ENCODE data around the gene IPPK.
"Not testable (repeated sequence)": the region's sequence is repeated elsewhere in the genome, so short reads cannot be mapped to it uniquely, and the experiment has no call there.

The IPPK gene

GRCh38 chr9:92595930-92596329 lies 74.0 kb downstream of the IPPK start:
- FAIRE-seq (no peak), DNase-seq (ENCODE audit: low spot score) (no peak)

GRCh38 chr9:92595075-92595474 lies 74.9 kb downstream of the IPPK start:
- not testable (repeated sequence) for DNase-seq (ENCODE audit: low spot score); FAIRE-seq

- no peak for FAIRE-seq
- DNase-seq (ENCODE audit: low spot score), result no peak
Observed at GRCh38 chr9:92592946-92593861, 76.7 kb downstream of the IPPK start.

GRCh38 chr9:92592537-92592936 lies 77.4 kb downstream of the IPPK start:
- FAIRE-seq (no peak), DNase-seq (ENCODE audit: low spot score) (no peak)

GRCh38 chr9:92590377-92590776 lies 79.6 kb downstream of the IPPK start:
- DNase-seq (ENCODE audit: low spot score), result no peak
- no peak for FAIRE-seq

- DNase-seq (ENCODE audit: low spot score) (no peak), FAIRE-seq (no peak)
Observed at GRCh38 chr9:92589923-92590322, 80.0 kb downstream of the IPPK start.

GRCh38 chr9:92576175-92576574 lies 93.8 kb downstream of the IPPK start:
- FAIRE-seq (peak; percentile 31), DNase-seq (ENCODE audit: low spot score) (no peak)

- not testable (repeated sequence) for DNase-seq (ENCODE audit: low spot score); FAIRE-seq
Observed at GRCh38 chr9:92573612-92574011, 96.3 kb downstream of the IPPK start.

GRCh38 chr9:92571871-92572270 lies 98.1 kb downstream of the IPPK start:
- not testable (repeated sequence) for FAIRE-seq; DNase-seq (ENCODE audit: low spot score)

GRCh38 chr9:92564982-92565381 lies 104.9 kb downstream of the IPPK start:
- FAIRE-seq, result no peak
- DNase-seq (ENCODE audit: low spot score), result no peak

GRCh38 chr9:92564504-92564903 lies 105.4 kb downstream of the IPPK start:
- no peak for FAIRE-seq
- DNase-seq (ENCODE audit: low spot score), result no peak

Measured in RCC 7860 (cell line).